HG02943 (cell line): ENCODE measurements around the gene PAX1.

ENCODE experiments used
- ATAC-seq: cut with Tn5 transposase; IDR thresholded peaks from one replicate; pipeline ENCODE4 v1.9.1; 2021; ENCODE audit warnings: mild to moderate bottlenecking, low read depth, moderate library complexity; ENCODE audit not compliant: unreplicated experiment

Gene PAX1

DNA sequence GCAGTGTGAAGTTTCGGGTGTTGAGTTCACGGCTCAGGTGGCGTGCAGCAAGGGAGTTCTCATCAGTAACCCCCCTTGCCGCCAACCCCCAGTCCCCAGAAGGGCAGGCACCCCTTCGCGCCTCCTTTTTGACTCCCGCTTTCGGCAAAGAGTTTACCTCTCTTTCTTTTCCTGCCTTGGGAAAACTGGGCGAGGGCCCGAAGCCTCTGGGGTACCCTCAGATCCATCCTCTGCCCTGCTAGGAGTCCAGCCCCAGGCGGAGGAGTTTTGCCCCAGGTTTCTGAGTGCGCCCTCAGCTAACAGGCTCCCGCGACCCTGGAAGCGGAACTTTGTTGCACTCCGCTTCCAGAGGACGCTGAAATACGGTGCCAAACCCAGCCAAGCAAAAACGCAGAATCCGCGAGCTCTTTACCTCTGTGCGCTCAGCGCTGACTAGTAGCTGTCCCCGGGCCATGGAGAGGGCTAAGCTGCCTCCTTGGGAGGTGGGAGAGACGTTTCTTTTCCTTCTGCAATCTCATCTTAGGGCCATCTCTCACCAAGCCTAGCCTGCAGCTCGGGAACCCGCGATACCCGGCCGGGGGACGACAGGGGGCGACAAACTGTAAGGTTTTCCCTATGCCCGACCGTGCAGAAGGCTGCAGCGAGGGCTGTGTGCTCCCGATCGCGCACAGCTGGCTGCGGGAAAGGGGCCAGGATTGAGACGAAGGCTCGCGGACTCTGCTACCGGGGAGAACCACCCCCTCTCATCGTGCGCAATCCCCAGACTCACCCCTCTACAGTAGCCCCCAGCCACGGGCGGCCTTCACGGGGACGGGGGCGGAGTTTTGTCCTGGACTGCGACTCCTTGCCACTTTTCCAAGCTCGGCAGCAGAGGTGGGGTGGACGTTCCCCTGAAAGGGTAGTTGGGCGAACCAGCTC lies 2.7 kb upstream of the PAX1 start:
- ATAC-seq = no peak

DNA sequence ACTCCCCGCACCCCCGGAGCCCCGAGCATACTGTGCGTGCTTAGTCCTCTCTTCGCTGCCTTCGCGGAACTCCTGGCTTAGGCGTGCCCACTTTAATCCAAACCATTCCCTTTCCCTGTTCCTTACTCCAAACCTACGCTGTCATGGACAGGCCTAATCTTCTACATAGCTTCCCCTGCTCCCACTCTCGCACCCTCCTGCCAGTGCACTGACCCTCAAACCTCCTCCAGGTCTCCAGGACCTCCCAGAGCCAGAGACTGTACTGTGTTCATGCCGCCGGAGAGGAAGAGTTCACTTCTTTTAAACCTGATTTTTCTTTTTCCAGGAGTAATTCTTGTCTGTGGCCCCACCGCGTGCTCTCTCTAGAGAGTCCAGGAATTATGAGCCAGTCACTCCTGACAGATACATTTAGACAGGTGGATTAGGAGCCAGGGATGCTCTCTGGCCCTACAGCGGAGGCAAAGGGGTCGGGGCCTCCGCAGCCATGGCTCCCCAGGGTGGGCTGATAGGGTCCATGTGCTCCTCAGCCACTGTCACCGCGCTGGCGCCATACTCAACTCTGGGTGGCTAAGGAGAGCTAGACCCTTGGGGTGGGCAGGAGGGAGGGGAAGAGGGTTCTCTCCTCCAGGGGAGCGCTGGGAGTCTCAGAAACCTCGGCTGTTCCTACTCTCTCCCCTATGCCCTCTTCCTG lies 1.6 kb upstream of the PAX1 start:
- no peak for ATAC-seq

DNA sequence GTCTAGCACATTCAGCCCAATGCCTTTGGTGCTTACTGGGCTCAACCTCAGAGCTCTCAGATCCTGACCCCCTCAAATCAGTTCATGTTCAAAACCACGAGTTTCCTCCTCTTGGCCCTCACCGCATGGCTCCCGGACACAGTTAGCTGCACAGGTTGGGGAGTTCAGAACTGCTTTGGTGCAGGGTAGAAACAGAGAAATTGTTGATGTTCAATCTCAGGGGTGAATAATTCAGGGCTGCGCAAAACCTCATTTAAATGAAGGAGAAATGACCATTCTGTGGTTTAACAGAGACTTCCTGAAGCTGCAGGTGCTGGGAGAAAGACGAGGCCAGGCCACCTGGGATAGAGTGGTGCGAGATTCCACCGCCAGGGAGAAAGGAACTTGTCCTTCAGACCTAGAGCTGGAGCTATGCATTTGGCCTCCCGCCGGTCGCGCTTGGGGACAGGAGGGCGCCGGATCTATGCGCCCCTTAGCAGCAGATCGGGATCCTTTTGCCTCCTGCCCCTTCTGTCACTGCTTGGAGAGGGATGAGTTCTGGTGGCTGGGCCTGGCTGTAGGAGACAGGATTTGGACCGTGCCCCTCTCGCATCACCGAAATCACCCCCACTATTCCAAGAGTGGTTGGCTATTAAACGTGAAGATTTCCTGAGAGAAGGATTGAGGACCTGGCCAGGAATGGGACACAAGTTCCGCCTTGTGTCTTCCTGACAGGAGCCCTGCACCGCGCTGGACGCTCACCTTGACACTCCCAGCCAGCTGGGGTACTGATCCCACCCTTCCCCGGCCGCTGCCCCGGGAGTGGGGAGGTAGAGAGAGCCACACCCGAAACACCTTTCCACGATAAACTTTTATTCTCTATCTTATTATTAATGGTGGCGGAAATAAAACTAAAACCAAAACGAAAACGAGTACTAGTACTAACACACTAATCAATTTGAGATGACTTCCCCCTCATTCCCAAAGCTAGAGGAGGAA lies 767 bp upstream of the PAX1 start:
- no peak for ATAC-seq

DNA sequence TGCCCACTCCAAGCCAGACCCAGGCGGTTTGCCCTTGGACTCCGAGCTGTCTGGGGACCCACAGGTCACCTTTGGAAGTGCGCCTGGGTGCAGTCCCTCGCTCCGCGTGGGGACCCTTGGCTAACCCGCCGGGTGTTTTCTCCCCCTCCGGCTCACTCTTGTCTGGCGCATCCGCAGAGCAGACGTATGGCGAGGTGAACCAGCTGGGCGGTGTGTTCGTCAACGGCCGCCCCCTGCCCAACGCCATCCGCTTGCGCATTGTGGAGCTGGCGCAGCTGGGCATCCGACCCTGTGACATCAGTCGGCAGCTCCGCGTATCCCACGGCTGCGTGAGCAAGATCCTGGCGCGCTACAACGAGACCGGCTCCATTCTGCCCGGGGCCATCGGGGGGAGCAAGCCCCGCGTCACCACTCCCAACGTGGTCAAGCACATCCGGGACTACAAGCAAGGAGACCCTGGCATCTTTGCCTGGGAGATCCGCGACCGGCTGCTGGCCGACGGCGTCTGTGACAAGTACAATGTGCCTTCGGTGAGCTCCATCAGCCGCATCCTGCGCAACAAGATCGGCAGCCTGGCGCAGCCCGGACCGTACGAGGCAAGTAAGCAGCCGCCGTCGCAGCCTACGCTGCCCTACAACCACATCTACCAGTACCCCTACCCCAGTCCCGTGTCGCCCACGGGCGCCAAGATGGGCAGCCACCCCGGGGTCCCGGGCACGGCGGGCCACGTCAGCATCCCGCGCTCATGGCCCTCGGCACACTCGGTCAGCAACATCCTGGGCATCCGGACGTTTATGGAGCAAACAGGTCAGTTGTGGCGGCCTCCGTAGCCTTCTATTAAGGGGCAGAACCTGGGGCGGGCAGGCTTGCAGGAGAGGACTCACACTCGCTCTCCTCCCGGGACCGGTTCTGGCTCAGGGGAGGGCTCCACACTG lies 1.1 kb downstream of the PAX1 start:
- ATAC-seq = no peak

DNA sequence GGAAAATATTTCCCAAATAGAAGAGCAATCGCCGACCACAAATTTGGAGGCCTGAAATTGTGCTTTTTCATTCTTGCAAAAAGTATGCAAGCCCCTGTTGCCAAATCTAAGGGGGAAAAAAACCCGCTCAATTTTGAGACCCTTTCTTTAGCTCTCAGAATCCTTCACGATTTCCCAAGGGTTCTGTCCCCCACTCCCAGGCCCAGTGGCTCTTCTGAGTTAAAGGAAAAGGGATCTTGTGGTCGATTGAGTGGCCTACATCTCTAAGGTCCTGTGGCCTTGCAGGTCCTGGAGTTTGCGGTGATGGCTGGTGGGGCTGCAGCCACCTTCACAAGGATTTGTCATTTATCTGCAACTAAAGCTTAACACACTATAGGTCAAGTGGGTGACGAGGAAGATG lies 1.8 kb downstream of the PAX1 start:
- no peak for ATAC-seq

DNA sequence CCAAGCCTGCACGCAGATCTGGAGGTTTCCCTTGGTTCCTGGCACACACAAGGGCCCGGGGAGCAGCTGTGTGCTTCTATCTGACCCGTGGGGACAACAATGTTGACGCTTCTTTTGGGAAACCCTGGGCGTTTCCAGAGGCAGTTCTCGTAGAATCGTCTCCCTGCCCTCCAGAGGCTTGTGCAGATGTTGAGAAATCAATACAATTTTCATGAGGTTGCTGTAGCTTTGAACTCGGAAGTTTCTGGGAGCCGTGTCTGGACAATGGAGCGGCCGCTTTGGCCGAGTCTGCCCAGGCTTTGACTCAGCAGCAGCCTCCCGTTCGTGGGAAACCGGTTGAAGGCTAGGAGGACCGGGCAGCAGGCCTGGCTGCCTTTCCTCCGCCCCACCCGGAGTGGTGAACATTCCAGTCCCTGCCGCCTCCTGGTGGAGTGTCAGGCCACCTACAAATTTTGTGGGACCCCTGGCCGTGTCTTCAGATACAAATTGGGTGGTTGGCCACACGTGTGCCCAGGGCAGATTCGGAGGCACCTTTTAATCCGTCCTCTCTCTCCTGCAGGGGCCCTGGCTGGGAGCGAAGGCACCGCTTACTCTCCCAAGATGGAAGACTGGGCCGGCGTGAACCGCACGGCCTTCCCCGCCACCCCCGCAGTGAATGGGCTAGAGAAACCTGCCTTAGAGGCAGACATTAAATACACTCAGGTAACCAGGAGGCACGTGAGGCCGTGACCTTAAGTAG lies 2.7 kb downstream of the PAX1 start:
- no peak for ATAC-seq

DNA sequence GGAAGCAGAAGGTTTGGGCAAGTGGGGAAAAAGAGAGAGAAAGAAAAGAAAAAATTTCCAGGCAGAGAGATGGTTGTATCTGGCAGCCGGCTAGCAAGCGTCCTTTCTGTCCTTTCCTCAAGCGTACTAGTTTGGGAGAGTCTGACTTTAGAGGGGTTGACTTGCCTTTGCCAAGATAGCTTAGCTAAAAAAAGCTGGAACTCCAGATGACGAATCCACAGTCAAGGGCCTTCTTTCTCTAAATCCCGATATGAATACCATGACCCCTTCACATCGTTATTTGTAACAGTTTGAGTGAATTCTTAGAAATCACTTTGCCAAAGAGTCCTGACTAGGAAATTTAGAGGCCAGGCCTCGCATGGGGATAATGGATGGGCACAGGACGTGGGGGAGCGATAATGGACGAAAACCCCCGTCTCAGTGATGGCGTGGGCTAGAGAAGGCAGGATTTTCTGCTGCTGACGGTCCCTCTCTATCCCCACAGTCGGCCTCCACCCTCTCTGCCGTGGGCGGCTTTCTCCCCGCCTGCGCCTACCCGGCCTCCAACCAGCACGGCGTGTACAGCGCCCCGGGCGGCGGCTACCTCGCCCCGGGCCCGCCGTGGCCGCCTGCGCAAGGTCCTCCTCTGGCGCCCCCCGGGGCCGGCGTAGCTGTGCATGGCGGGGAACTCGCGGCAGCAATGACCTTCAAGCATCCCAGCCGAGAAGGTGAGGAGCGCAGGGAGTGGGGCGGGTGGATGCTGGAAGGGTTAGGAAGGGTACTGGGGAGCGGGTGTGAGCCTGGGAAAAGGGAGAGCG lies 3.5 kb downstream of the PAX1 start:
- no peak for ATAC-seq

DNA sequence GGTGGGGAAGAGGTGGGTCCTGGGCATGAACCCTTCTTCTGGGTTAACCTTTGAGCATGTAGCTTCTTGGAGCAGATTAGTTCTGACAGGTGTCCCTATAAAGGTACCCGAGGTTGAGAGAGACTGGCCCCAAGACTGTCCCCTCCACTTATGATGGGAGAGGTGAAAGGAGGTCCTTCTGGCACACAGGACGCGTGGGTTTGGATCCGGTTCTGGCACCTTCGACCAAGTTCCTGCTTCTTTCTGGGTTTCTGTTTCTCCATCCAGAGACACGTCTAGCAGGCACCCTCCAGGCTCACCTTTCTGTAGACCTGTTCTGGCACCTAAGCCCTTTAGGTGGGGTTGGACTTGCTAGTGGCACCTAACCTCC lies 4.1 kb downstream of the PAX1 start:
- ATAC-seq = no peak

DNA sequence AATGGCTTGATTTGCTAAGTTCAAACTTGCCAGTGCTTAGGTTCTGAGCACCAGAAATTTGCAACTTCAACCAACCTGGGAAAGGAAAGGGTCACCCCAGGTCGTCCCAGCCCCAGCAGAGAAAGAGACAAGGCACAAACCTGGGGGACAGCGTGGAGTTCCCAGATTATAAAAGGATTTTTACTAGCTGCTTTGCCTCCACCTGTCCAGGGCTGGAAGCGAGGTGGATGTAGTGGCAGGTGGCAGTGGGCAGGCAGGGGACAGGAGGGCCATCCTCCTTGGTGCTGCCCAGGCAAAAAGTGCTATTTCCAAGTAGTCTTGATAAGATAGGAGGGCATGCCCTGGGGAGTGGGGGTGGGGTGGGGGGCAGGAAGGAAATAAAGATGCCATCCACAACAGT lies 4.9 kb downstream of the PAX1 start:
- no peak for ATAC-seq

DNA sequence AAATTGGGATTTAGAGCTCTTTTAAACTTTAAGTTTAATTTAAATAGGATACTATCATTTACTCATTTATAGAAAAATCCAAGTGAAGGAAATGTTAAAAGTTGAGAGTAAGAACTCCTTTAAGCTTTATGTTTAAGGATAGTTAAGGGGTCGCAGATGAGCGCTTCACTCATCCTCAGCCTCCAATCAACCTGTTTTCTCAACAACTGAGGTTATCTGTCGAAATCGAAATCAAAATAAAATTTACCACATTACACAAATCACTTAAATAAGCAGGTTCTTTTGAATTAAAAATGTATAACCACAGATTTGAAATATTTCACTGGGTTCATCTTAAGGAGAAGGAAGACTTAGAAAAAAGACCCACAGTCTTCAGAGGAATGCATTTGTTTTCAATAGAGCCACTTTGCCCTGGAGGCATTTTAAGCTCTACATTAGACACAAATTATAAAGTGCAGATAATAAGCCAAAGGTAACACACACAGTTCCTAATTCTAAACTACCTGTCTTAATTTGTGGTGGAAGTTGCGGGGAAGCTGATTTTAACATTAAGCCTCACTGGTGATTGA lies 5.5 kb downstream of the PAX1 start:
- ATAC-seq = no peak

DNA sequence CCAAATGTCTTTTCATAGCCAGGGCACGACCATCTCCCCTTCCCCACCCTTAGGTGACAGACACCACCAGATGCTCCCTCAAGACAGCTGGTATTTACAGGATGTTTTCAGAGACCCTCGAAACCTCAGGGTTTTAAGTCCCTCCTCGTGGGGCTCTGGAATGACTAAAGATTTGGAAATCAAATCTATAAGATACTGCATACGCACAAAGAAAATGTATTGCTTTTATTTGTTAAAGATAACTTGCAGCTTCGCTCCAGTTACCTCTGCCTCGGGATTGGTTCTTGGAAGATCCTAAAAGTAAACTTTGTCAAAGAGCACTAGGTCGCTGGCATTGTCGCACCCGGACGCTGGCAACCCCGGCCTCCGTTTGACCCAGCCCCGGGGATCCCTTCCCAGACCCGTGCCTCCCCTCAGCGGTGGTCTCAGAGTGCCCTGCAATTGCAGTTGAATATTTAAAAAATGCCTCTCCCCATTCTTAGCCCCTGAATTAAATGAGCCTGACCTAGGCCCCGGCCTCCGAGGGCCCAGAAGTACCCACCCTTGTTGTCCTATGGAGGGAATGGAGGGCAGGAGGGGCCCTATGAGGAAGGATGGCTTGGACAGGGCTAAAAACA lies 7.1 kb downstream of the PAX1 start:
- ATAC-seq = no peak

DNA sequence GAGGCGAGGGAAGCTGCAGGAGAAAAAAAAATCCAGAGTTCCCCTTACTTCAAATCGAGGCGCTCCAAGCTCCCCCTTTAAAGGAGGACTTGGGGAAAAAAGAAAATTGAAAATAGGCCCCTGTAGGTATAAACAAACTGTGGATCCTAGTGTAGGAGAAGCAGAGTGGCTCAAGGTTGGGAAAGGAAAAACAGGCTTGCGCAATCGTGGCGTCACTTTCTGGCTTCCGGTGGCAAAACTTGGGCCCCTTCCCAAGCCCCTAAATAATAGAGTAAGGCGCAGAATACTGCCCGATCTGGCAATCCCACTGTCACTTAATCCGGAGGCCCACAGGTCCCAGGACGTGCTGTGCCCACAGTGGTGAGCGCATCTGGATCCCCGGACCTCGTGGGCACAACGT lies 8.0 kb downstream of the PAX1 start:
- no peak for ATAC-seq

DNA sequence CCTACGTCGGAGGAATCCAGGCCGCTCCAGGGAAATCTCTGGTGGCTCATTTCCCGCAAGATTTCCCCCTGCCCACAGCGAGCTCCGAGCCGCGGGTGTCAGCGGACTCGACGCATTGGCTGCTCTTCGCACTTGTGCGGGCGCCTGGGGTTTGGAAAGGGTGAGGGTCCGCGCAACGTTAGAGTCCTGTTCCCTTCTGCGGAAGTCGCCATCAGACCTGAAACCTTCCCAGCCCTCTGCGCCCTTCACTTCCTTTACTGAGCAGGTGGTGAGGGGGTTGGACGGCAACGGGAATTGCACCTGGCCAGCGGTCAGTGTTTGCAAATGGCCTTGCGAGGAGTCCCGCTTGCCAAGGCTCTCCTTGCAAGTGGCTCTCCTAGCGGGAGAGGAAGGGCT lies 8.4 kb downstream of the PAX1 start:
- ATAC-seq = no peak

DNA sequence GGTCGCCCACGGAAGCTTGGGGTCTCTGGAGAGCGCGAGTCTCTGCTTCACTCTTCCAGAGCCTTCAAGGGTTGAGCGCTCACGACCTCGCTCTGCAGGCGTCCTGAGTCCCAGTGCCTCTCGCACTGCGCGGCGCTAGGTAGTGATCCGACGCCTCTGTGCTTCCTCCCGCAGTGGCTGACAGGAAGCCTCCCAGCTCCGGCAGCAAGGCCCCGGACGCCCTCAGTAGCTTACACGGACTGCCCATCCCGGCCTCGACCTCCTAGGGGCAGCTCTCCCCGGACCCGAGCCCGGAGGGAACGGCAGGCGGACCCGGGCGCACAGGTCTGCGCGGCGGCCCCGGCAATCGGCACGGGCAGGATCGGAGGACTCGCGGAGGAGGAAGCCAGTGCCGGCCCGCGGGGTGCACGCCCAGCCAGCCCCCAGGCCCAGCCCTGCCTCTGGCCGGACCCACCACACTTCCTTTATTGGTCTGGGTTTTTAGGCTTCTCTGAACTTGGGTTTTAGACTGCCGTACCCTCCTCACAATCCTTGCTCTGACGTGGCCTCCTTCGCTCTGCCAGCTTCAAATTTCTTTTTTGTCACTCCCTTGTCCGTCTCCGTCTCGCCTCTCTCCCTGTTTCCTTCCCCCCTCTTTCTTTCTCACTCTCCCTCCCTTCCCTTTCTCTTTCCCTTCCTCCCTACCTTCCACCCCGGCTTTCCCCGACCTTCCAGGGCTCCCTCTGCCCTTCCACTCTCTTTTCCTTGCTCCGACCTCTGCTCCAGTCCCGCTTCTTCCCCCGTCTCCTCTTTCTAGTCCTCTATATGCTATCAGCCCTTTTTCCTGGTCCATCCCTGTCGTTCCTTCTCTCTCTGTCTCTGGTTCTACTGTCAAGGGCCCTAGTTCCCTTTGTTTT lies 9.1 kb downstream of the PAX1 start:
- no peak for ATAC-seq

DNA sequence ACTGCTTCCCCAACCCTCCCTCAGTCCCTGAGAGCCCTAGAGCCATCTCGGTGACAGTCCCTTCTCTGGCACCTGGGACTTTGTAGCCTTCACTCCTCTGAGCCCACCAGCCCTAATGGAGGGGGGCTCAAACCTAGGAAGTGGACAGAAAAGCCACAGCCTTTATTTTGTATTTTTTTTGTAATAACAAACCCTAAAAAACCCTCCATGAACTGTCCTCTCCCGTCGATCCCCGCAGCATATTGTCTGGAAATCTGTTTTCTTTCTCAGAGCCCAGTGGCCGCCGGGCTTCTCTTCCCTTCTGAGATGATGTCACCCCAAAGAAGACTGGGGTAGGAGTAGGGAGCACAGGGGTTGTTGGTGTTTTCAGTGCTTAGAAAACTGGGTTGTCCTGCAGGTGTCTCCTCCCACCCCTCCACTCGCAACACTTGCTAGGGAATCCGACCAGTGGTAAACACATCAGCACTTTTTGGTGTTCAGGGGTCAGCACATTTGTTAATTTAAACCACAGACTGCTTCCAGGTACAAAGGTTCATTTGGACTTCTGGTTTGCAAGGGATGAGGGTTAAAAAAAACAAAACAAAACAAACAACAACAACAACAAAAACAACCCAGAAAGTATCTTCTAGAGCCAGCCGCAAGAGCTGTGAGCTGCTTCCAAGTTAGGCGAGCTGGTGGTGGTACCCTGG lies 9.9 kb downstream of the PAX1 start:
- no peak for ATAC-seq

DNA sequence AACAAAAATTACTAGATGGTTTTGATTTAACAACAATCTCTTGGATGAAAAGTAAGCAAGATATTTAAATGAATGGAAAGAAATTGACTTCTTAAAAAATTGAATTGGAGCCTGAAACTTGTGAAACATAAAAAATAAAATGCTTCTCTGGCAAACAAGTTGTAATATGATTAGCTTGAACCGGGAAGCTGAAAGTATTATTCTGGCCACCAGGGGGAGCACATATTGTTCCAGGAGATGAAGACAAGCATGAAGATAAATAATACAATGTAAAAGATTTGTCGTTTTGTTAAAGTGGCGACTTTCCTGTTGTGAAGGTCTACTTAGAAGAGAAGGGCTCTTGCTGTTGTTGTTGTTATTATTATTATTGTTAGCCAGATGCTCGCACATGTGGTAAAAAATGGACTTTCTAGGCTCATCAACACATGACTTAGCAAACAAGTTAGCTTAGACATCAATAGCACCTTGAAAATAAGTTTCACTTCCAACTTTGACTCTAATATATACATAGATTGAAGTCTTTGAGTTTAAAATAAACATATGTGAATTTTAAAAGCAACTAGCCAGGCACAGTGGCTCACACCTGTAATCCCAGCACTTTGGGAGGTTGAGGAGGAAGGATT lies 14.2 kb downstream of the PAX1 start:
- no peak for ATAC-seq
